Measurements from ENCODE around the gene ARFGAP3. TPM values are rescaled to one million over a fixed set of nuclear protein-coding genes. Genes with fewer than 3 reads are reported as not detected.

ARFGAP3 gene
- 47.6 and 65.0 TPM in 2 replicates for total RNA-seq

GRCh38 chr22:42856865-42857704 is at the start of gene ARFGAP3:
ARFGAP3 (minus strand) TSS chr22:42857273; CDS start chr22:42857182, 91 bp downstream.

Other genes starting within 250 kb of the ARFGAP3 start
- gene POLDIP3, start 242.4 kb downstream of the ARFGAP3 start, total RNA-seq: 26.1 and 31.4 TPM in 2 replicates
- gene ATP5MGL, start 216.7 kb downstream of the ARFGAP3 start, total RNA-seq: 0.45 and 1.0 TPM in 2 replicates
- gene CYB5R3, start 207.9 kb downstream of the ARFGAP3 start, total RNA-seq: 29.7 and 63.5 TPM in 2 replicates
- gene A4GALT, start 136.4 kb downstream of the ARFGAP3 start, total RNA-seq: 8.5 and 24.5 TPM in 2 replicates
- 66.8 and 71.3 TPM in 2 replicates for gene PACSIN2, start 157.9 kb upstream of the ARFGAP3 start, total RNA-seq
- 10.9 and 11.7 TPM in 2 replicates for gene TTLL1, start 232.1 kb upstream of the ARFGAP3 start, total RNA-seq

Measured in endothelial cell of coronary artery (primary cell).